GM21717 (cell line): ENCODE measurements around the gene RAP2A.

Experiments
- ATAC-seq: cut with Tn5 transposase; IDR thresholded peaks from one replicate; pipeline ENCODE4 v1.9.1; 2021; ENCODE audit warnings: mild to moderate bottlenecking, moderate library complexity; ENCODE audit not compliant: unreplicated experiment

The RAP2A gene

GRCh38 chr13:97446448-97446847 is 12.5 kb downstream of the RAP2A start:
- no peak for ATAC-seq

- no peak for ATAC-seq
Observed at GRCh38 chr13:97448503-97449251, 14.7 kb downstream of the RAP2A start.

GRCh38 chr13:97454699-97455098 is 20.7 kb downstream of the RAP2A start:
- ATAC-seq, result no peak

- no peak for ATAC-seq
Observed at GRCh38 chr13:97456047-97456446, 22.1 kb downstream of the RAP2A start.

DNA sequence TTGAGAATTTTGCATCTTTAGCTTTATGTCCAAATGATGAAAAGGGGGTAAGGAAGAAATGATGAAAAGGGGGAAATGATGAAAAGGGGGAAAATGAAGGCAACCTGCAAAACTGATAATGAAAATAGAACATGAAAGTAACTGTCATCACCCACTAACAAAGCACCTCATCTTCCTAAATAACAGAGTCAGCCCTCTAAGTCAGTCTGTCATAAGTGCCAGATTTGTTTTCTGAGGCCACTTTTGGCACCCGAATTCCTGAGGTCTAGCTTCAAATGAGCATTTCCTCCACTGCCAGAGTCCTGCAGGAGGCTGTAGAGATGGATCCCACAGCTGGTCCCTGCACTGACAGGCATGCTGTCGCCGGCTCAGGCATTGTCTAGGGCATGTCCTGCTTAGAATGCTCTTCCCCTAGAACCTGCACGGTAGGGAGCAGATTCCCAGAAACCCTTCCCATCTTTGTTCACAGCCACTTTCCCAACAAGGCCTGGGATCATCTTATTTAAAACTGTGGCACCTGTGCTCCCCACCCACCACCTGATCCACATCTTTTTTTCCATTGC is 25.3 kb downstream of the RAP2A start:
- ATAC-seq, result peak; percentile 48

DNA sequence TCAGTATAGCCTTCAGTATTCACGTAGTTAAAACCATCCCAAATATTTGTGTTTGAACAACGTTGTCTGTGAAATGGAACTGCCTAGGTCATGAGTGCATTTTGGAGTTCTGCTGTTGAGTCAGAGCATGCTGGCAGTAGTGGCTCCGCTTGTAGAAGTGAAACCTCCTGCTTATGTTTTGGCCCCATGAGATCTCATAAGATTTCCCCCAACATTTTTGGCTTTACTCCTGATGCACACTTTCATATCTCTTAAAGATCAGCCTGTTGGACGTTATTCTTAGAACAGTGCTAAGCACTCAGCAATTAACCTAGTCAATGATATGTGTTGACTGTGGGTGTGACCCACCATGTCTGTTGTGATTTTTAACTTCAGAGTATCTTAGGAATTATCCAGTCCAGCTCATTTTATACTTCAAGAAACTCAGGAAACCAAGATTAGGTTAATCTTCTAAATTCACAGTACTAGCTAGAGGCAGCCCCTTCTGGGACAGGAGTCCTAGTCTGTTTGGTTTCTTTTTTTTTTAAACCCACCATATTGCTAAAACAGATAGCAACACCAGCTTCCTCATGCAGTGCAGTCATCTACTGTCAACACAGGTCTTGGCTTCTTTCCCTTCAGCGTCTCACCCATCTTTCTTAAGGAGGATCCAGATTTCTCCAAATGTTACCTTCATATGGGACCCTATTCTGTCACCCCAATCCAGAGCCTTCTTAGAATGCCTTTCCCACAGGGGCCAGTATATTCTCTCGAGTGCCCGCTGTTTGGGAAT is 26.2 kb downstream of the RAP2A start:
- ATAC-seq, result peak; percentile 97

- ATAC-seq, result no peak
Observed at GRCh38 chr13:97460853-97461252, 26.9 kb downstream of the RAP2A start.

GRCh38 chr13:97464561-97464960 is 30.6 kb downstream of the RAP2A start:
- ATAC-seq, result no peak

GRCh38 chr13:97466722-97467121 is 32.8 kb downstream of the RAP2A start:
- no peak for ATAC-seq

DNA sequence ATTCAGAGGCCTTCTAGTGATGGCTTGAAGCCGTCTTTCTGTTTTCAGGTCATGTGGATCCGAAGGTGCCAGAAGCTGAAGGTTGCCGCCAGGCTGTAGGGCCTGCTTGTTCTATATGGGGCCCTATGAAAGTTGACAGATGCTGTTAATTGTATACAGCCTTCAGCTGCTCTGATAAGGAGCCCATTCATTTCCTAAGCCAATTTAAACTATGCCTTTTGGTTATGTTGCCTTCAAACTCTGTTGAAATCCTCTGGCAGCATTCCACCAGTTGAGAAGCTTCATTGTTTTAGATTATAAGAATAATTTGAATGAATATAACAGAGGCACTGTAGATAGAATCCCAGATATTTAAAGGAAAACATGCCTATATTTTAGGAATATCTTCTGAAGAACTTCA is 34.4 kb downstream of the RAP2A start:
- ATAC-seq, result no peak

DNA sequence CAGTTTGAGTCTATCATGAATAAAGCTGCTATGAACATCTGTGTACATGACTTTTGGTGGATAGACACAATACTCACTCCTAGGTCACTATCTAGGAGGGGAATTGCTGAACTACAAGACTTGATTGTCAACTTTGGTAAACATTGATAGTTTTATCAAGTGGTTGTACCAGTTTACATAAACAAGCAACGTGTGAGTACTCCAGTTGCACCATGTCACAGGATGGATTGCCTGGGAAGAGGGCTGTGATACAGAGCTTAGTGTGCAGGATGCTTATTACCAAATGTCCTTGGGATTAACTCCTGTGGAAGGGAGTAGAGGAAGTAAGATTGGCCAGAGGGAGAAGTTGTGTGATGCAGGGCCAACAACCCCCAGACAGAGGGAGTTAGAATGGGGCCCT is 37.7 kb downstream of the RAP2A start:
- no peak for ATAC-seq

DNA sequence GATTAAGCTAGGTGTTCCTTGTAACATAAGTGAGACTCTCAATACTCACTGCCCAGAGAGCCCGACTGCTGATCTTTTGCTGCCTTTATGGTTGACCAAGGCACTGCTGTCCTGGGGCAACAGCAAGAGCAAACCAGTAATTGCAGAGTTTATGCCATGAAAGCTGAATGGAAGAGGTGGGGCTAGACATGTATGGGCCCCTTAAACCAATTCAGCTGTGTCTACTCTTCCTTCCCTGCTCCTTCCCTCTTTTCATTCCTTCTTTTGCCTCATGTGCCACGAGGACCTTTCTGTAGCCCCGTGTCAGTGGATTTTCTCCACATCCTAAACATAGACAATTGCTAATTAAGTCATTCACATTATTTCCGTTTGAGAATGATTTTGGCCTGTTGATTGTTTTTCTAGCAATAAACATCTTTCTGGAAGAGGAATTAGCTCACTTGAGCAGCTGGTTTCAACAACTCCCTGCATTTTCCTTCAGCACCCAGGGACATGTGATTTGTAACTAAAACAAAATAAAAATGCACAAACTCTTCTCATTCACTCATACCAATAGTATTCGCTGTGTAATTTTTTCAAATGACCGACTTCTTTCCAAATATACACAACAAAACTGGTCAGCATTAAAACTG is 40.5 kb downstream of the RAP2A start:
- no peak for ATAC-seq

- no peak for ATAC-seq
Observed at GRCh38 chr13:97475011-97475410, 41.0 kb downstream of the RAP2A start.

- ATAC-seq, result no peak
Observed at GRCh38 chr13:97477844-97478243, 43.9 kb downstream of the RAP2A start.

GRCh38 chr13:97478247-97478646 is 44.3 kb downstream of the RAP2A start:
- no peak for ATAC-seq

- ATAC-seq, result no peak
Observed at GRCh38 chr13:97483465-97483864, 49.5 kb downstream of the RAP2A start.

GRCh38 chr13:97484301-97484700 is 50.3 kb downstream of the RAP2A start:
- no peak for ATAC-seq

DNA sequence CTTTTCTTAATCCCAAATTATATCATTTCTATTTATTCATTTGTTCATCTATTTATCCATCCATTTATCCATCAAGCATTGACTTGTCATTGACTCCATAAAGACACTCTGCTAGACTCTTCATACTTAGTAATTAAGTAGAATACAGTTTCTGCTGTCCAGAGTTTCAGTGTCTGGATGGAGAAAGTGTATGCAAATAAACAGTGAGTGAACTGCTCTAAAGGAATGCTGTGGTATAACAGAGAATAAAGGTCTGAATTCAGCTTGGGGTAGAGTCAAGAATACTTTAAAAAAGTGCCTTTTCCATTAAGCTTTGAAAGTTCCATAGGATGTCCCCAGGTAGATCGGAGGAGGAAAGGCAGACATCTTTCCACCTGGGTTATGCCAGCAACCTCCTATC is 51.4 kb downstream of the RAP2A start:
- ATAC-seq, result no peak

DNA sequence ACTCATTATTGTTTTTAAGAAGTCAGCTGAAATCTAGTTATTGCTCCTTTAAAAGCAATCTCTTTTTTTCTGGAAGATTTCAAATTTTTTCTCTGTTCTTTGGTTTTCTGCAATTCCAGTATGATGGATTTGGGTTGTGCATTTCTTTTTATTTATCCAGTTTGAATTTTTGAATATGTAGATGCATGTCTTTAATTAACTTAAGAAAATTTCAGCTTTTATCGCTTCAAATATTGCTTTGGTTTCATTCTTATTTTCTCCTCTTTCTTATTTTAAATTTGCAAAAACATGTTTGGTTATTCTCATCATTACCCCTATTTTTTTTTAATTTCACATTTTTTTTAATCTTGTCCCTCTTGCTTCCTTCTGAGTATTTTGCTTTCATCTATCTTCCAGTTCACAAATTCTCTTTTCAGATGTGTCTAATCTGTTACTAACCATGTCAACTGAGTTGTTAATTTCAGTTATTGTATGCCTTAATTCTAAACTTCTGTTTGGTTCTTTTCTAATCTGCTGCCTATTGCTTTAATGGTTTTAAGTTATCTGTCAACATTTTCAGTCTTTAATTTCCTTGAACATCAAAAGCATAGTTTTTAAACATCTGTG is 56.8 kb downstream of the RAP2A start:
- no peak for ATAC-seq

GRCh38 chr13:97491452-97491851 is 57.5 kb downstream of the RAP2A start:
- ATAC-seq, result no peak

GRCh38 chr13:97492257-97492656 is 58.3 kb downstream of the RAP2A start:
- ATAC-seq, result no peak
